ENCODE results near the gene AFAP1. TPM values are rescaled to one million over a fixed set of nuclear protein-coding genes. Genes with fewer than 3 reads are reported as not detected.

The AFAP1 gene
- total RNA-seq, 1 experiment from 2014 or later: 27.6 TPM

DNA sequence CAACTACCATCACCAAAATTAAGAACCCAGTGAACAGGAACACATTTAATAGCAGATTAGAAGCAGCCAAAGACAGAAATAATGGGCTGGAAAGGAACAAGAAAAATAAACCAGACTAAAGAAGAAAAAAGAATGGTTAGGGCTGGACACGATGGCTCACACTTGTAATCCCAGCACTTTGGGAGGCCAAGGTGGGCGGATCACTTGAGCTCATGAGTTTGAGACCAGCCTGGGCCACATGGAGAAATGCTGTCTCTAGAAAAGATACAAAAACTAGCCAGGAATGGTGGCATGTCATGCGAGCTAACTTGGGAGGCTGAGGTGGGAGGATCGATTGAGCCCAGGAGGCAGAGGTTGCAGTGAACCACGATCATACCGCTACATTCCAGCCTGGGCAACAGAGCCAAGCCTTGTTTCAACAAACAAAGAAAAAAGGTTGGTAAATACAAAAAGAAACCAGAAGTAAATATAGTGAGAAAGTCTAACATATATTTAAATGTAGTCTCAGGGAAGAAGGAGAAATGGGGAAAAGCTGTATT, 102.0 kb downstream of the AFAP1 start:
- Histone ChIP-seq H3K27me3 (replicated peaks; ENCODE audit: control insufficient read depth, insufficient read depth, low read length) (no peaks in the 10 kb centered on the region), H3K9me3 (no peaks in the 10 kb centered on the region), H3K4me3 (ENCODE audit: low read depth, low read length) (no peak overlapping the region), H3K4me1 (no peaks in the 10 kb centered on the region; the same call in 1 of the 2 replicates), H3K36me3 (ENCODE audit: control insufficient read depth, insufficient read depth, low read length) (no peaks in the 10 kb centered on the region)
- no peak for DNase-seq
- H3K27me3 Mint-ChIP-seq (ENCODE audit: insufficient read depth, unreplicated experiment): no peaks in the 10 kb centered on the region
- H3K36me3 Mint-ChIP-seq (ENCODE audit: insufficient read depth, unreplicated experiment): peaks cover 58% of the 10 kb centered on the region
- intact Hi-C loops (cut with micrococcal nuclease; ENCODE audit: unreplicated experiment): no loop called here
- H3K9me3 Mint-ChIP-seq (ENCODE audit: unreplicated experiment): no peaks in the 10 kb centered on the region
- H3K4me1 Mint-ChIP-seq (ENCODE audit: low read depth, unreplicated experiment): no peaks in the 10 kb centered on the region
- H3K4me3 Mint-ChIP-seq (ENCODE audit: unreplicated experiment): no peak overlapping the region
- ChIA-PET POLR2A (no interaction called here), CTCF (interaction anchor here (1.3 kb wide), 1 partner anchor 33 kb away, joined by 3 read pairs; no protein-coding TSS in a partner anchor)
- TF ChIP-seq, protein P1, sequence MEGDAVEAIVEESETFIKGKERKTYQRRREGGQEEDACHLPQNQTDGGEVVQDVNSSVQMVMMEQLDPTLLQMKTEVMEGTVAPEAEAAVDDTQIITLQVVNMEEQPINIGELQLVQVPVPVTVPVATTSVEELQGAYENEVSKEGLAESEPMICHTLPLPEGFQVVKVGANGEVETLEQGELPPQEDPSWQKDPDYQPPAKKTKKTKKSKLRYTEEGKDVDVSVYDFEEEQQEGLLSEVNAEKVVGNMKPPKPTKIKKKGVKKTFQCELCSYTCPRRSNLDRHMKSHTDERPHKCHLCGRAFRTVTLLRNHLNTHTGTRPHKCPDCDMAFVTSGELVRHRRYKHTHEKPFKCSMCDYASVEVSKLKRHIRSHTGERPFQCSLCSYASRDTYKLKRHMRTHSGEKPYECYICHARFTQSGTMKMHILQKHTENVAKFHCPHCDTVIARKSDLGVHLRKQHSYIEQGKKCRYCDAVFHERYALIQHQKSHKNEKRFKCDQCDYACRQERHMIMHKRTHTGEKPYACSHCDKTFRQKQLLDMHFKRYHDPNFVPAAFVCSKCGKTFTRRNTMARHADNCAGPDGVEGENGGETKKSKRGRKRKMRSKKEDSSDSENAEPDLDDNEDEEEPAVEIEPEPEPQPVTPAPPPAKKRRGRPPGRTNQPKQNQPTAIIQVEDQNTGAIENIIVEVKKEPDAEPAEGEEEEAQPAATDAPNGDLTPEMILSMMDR (IDR thresholded peaks at IDR 0.05; ENCODE audit: insufficient read depth in 1 of 2, low read depth in 1 of 2, low read length in 1 of 2, severe bottlenecking in 1 of 2, unreplicated experiment in 1 of 2): no peak
- no TSS peak for BruUV-seq (replicated peaks)
- no peak overlapping the region for H3K27ac Mint-ChIP-seq (ENCODE audit: unreplicated experiment)

DNA sequence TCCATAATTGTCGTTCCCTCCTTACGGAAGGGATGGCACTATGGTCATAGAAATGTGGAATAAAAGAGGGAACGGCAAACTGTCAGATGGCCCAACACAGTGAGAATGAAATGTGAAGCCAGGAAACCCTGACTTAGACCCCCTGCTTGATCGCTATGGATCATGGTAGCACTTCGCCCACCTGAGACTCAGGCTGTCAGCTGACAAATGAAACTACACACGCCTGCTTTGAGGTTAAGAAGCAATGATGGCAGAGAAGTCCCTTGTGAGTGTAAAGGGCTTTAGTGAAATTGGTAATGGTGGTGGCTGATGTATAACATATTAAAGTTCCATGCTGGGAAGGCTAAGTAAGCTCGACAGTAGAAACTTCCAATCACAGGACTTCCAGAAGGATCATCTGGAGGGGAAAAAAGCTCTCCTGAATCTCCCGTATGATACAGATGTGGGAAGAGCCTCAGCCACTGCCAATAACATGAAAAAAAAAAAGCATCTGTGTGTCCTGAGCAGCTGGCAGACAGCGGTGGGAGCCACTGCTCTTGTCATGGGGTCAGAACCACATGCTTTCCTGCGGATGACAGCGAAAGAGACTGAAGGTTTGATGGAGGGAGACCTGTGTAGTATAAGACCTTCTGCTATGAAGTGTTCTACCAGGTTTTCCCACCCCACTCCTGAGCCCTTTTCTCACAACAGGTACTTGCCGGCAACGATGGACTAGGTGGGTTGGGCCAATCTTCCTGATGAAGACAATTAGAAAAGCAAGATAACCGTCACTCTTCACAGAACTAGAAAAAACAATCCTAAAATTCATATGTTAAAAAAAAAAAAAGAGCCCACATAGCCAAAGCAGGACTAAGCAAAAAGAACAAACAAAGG, 107.6 kb downstream of the AFAP1 start:
- ChIA-PET POLR2A (no interaction called here), CTCF (interaction anchor here (0.5 to 0.9 kb wide), 3 partner anchors 12 to 132 kb away, joined by 3 to 5 read pairs (median 4); no protein-coding TSS in a partner anchor)
- no peak overlapping the region for H3K27ac Mint-ChIP-seq (ENCODE audit: unreplicated experiment)
- H3K36me3 ChIP-seq (ENCODE audit: control insufficient read depth, insufficient read depth, low read length): no peaks in the 10 kb centered on the region
- no peaks in the 10 kb centered on the region for H3K27me3 Mint-ChIP-seq (ENCODE audit: insufficient read depth, unreplicated experiment)
- no peak overlapping the region for H3K4me3 Mint-ChIP-seq (ENCODE audit: unreplicated experiment)
- no peak for DNase-seq
- H3K4me1 ChIP-seq: no peaks in the 10 kb centered on the region
- intact Hi-C loops (cut with micrococcal nuclease; ENCODE audit: unreplicated experiment): no loop called here
- peaks cover 49% of the 10 kb centered on the region for H3K36me3 Mint-ChIP-seq (ENCODE audit: insufficient read depth, unreplicated experiment)
- no peaks in the 10 kb centered on the region for H3K4me1 Mint-ChIP-seq (ENCODE audit: low read depth, unreplicated experiment)
- H3K27me3 ChIP-seq (replicated peaks; ENCODE audit: control insufficient read depth, insufficient read depth, low read length): no peaks in the 10 kb centered on the region
- TF ChIP-seq, protein P1 (IDR thresholded peaks at IDR 0.05; ENCODE audit: insufficient read depth in 1 of 2, low read depth in 1 of 2, low read length in 1 of 2, severe bottlenecking in 1 of 2, unreplicated experiment in 1 of 2): no peak
- no TSS peak for BruUV-seq (replicated peaks)
- H3K4me3 ChIP-seq (ENCODE audit: low read depth, low read length): no peak overlapping the region
- no peaks in the 10 kb centered on the region for H3K9me3 ChIP-seq
- no peaks in the 10 kb centered on the region for H3K9me3 Mint-ChIP-seq (ENCODE audit: unreplicated experiment)

DNA sequence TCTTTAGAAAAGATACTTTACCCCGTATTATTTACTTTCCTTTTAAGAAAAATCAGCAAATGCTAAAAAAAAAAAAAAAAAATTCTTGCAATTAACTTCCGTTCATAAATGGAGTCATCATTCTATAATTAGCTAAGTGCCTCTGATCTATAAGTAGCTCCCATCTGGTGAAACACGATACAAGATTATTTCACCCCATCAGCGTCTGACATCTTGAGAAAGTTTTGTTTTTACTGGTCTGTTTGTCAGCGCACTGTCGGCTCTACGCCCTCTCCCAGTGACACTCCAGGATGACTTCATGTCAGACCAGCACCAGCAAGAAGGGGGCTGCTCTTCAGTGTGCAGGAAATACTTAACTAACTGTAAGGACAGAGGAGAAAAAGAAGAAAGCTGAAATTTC, 108.3 kb downstream of the AFAP1 start:
- H3K27me3 ChIP-seq (replicated peaks; ENCODE audit: control insufficient read depth, insufficient read depth, low read length): no peaks in the 10 kb centered on the region
- intact Hi-C loops (cut with micrococcal nuclease; ENCODE audit: unreplicated experiment): no loop called here
- H3K27me3 Mint-ChIP-seq (ENCODE audit: insufficient read depth, unreplicated experiment): no peaks in the 10 kb centered on the region
- no peak overlapping the region for H3K4me3 Mint-ChIP-seq (ENCODE audit: unreplicated experiment)
- no peak overlapping the region for H3K27ac Mint-ChIP-seq (ENCODE audit: unreplicated experiment)
- no peaks in the 10 kb centered on the region for H3K4me1 ChIP-seq
- H3K4me1 Mint-ChIP-seq (ENCODE audit: low read depth, unreplicated experiment): no peaks in the 10 kb centered on the region
- BruUV-seq (replicated peaks): no TSS peak
- no peaks in the 10 kb centered on the region for H3K36me3 ChIP-seq (ENCODE audit: control insufficient read depth, insufficient read depth, low read length)
- no peaks in the 10 kb centered on the region for H3K9me3 ChIP-seq
- POLR2A ChIA-PET: no interaction called here
- no peaks in the 10 kb centered on the region for H3K9me3 Mint-ChIP-seq (ENCODE audit: unreplicated experiment)
- TF ChIP-seq, protein P1 (IDR thresholded peaks at IDR 0.05; ENCODE audit: insufficient read depth in 1 of 2, low read depth in 1 of 2, low read length in 1 of 2, severe bottlenecking in 1 of 2, unreplicated experiment in 1 of 2): no peak
- H3K4me3 ChIP-seq (ENCODE audit: low read depth, low read length): no peak overlapping the region
- CTCF ChIA-PET: interaction anchor here (0.8 kb wide), 1 partner anchor 29 kb away, joined by 3 read pairs; no protein-coding TSS in a partner anchor
- peaks cover 52% of the 10 kb centered on the region for H3K36me3 Mint-ChIP-seq (ENCODE audit: insufficient read depth, unreplicated experiment)
- no peak for DNase-seq

Measured in Caco-2 (cell line).